ENCODE data around the gene TRAPPC4.

DNA sequence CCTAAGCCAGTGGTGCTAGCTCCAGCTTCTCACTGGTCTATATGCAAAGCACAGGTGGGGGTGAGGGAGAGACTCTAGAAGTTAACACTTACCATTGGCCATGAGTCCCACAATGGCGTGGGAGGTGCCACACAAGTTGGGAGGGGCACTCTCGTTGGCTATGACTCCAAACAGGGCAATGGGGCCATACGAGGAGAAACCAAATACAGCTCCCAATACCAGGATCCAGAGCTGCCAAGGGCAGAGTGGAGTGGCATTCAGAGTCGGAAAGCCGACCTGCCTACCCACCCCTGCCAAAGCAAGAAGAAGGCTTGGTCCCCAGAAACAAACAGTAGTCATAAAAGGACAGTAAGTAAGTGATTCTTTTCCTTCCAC is 6.5 kb downstream of the TRAPPC4 start:
- TF ChIP-seq CTCF (IDR thresholded peaks at IDR 0.05; ENCODE audit: borderline replicate concordance, extremely low read depth, low read length, poor library complexity, severe bottlenecking) (no peak), EZH2 (IDR thresholded peaks at IDR 0.05; ENCODE audit: borderline replicate concordance, low read depth, low read length, severe bottlenecking) (no peak)

Measured in DND-41 (cell line).